HFFc6 (cell line): ENCODE results near the gene MT1M. TPM values are rescaled to one million over a fixed set of nuclear protein-coding genes. Genes with fewer than 3 reads are reported as not detected.
A peak's percentile ranks its signal among the peaks of the same experiment; 100 is the strongest.

Experiments used
- DNase-seq: peaks from one replicate; pipeline ENCODE4 v3.0.0-alpha.2; 2018
- H3K27ac Mint-ChIP-seq: 2 replicates; pipeline ENCODE4 v1.8.0; 2020; ENCODE audit warnings: mild to moderate bottlenecking, mixed read lengths
- H3K27me3 Mint-ChIP-seq: 2 replicates; pipeline ENCODE4 v1.8.0; 2021; ENCODE audit warnings: mild to moderate bottlenecking, moderate library complexity, mixed read lengths; ENCODE audit not compliant: insufficient read depth
- H3K36me3 Mint-ChIP-seq: 2 replicates; pipeline ENCODE4 v1.8.0; 2021; ENCODE audit warnings: low read depth, mixed read lengths
- H3K4me1 Mint-ChIP-seq: 2 replicates; pipeline ENCODE4 v1.8.0; 2020; ENCODE audit warnings: low read depth, mixed read lengths
- H3K4me3 Mint-ChIP-seq: 2 replicates; pipeline ENCODE4 v1.8.0; 2020; ENCODE audit warnings: mild to moderate bottlenecking, moderate library complexity, mixed read lengths
- H3K9me3 Mint-ChIP-seq: 2 replicates; pipeline ENCODE4 v1.8.0; 2020; ENCODE audit warnings: mild to moderate bottlenecking, mixed read lengths
- CTCF ChIP-seq: fragments of 200-600 bp; sonication (generic); IDR thresholded peaks from 2 replicates; pipeline ENCODE4 v1.5.0; 2021; ENCODE audit warnings: antibody characterized with exemption, mild to moderate bottlenecking
- total RNA-seq, 6 experiments: library from RNA; stranded (reverse); fragmentation: NEBNext Ultra II Directional; extraction: Animal tissue kit (Norgen Biotek cat#: 25700); gene quantifications; 2 replicates in 1 of 6; 3 replicates in 5 of 6; pipeline ENCODE4 v1.2.3, GENCODE V29; 2021

MT1M gene
- total RNA-seq, 6 experiments from 2014 or later = 0.21 to 0.41 (median 0.28) TPM; not detected in 1

DNA sequence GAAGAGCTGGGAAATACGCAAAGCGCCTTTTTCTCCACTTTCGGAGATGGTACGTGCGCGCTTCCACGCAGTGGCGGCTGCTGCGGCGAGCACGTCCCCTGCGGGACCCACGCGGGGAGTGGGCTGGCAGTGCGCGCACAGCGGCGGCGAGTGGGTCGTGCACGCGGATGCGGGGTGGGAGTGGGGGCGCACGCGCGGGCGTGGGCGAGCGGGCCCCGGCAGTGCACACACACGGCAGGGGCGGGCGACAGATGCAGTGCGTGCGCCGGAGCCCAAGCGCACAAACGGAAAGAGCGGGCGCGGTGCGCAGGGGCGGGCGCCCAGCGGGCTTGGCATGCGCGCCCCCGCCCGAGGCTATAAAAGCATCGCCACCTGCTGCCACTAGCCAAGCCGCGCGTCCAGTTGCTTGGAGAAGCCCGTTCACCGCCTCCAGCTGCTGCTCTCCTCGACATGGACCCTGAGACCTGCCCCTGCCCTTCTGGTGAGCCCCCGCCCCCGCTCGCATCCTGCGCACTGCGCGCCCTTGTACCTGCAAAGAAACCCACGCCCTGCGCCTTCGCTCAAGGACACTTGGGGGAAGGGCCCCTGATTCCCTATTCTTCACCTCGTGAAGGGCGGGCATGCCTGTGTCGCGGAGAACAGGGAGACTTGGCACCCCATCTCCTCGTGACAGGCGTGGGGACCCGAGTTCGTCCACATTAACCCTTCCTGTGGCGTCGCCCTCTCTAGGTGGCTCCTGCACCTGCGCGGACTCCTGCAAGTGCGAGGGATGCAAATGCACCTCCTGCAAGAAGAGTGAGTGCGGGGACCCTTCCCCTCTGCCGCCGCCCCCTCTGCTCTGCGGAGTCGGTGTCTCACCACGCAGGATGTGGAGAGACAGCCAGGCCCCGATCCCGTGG is 43.1 kb upstream of the MT1M start, which contains the start of gene MT3:
MT3 (plus strand) TSS at position 388 of the 899 bp plus-strand sequence; CDS start at position 451, 63 bp downstream.
- Mint-ChIP-seq H3K27ac (no peak within 1 kb of the TSS), H3K27me3 (peaks cover 42% of the 10 kb centered on the region), H3K9me3 (no peaks in the 10 kb centered on the region), H3K36me3 (no peaks in the 10 kb centered on the region), H3K4me3 (peak within 1 kb of the TSS; percentile 60), H3K4me1 (0 out of 2 replicates have a peak, but pooled peaks cover 5% of the 10 kb centered on the region)
- TF ChIP-seq CTCF = no peak
- DNase-seq = no peak

DNA sequence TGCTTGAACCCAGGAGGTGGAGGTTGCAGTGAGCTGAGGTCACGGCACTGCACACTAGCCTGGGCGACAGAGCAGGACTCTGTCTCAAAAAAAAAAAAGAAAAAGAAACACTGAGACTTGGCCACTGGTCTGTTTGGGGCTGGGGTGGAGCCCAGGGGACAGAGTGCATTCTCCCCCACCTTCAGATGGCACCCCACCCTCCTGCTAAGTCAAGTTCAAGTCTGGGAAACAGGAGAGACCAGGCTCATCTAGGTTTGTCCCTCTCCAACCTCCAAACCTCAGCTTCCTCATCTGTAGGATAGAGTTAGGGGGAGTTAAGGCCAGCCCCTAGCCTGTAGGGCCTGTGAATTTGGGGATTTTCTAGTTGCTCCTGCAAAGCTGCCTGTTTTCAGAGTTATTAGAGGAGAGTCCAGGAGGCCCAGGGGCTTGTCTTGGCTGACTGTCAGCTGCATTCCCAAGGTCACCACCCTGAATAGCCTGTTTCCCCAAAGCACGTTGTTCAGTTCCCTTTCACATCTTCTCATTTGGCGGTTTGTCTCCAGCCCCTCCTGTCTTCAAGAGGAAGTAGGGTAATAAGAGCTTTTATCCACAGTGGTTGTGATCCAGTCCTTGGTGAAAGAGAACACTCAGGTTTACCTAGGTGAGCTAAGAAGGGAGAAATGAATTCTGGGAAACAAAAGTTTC is 40.9 kb upstream of the MT1M start:
- Mint-ChIP-seq H3K27ac (no peak overlapping the region), H3K27me3 (peaks cover 37% of the 10 kb centered on the region), H3K36me3 (no peaks in the 10 kb centered on the region), H3K4me3 (no peak overlapping the region), H3K4me1 (0 out of 2 replicates have a peak, but pooled peaks cover 5% of the 10 kb centered on the region), H3K9me3 (no peaks in the 10 kb centered on the region)
- no peak for DNase-seq
- TF ChIP-seq CTCF = no peak

- Mint-ChIP-seq H3K9me3 (no peaks in the 10 kb centered on the region), H3K27me3 (peaks cover 27% of the 10 kb centered on the region), H3K4me1 (0 out of 2 replicates have a peak, but pooled peaks cover 5% of the 10 kb centered on the region), H3K36me3 (no peaks in the 10 kb centered on the region), H3K27ac (no peak overlapping the region), H3K4me3 (no peak overlapping the region)
- TF ChIP-seq CTCF = no peak
- DNase-seq = no peak
These were observed 38.7 kb upstream of the MT1M start for GRCh38 chr16:56593573-56594291.

GRCh38 chr16:56594292-56594619 is 38.2 kb upstream of the MT1M start:
- no peak for DNase-seq
- peaks cover 25% of the 10 kb centered on the region for H3K27me3 Mint-ChIP-seq
- no peak overlapping the region for H3K4me3 Mint-ChIP-seq
- no peaks in the 10 kb centered on the region for H3K9me3 Mint-ChIP-seq
- H3K36me3 Mint-ChIP-seq = no peaks in the 10 kb centered on the region
- no peak overlapping the region for H3K27ac Mint-ChIP-seq
- H3K4me1 Mint-ChIP-seq = 0 out of 2 replicates have a peak, but pooled peaks cover 5% of the 10 kb centered on the region
- no peak for TF ChIP-seq CTCF

DNA sequence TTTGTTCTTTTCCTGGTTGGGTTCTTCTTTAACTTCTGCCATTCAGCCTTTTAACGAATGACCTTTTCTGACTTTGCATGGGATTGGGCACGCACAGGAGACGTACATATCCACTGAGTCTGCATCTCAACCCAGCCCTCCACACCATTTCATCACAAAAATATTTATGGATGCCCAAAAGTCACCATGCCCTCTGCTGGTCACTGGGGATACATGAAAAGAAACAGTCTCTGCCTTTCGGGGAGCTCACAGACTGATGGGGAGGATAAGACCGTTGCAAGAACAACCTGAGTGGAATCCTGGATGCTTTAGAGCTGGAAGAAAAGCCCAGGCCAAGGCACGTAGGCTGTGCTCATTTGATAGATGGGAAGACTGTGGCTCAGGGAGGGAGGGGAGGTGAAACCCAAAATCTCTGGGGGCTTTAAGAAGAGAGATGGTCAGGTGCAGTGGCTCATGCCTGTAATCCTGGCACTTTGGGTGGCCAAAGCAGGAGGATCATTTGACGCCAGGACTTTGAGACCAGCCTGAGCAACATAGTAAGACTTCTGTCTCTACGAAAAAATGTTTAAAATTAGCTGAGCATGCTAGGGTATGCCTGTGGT is 32.0 kb upstream of the MT1M start:
- Mint-ChIP-seq H3K27me3 (peaks cover 13% of the 10 kb centered on the region), H3K4me3 (peak overlapping the region; percentile 28; the same call in 1 of the 2 replicates), H3K9me3 (no peaks in the 10 kb centered on the region), H3K4me1 (peaks cover 22% of the 10 kb centered on the region), H3K27ac (no peak overlapping the region), H3K36me3 (no peaks in the 10 kb centered on the region)
- peak; percentile 73 for DNase-seq
- peak; percentile 87 for TF ChIP-seq CTCF
